Ovary (tissue), 9 donors: ENCODE results near the gene EXOC7. TPM values are rescaled to one million over a fixed set of nuclear protein-coding genes. Genes with fewer than 3 reads are reported as not detected.

Experiments used
- DNase-seq, 5 donors: peaks; one replicate each; pipeline ENCODE4 v3.0.0-alpha.2; 2019 to 2020
- H3K27ac ChIP-seq, 2 donors: fragments of 200-600 bp; one replicate each; pipeline versions ENCODE4 v1.5.1 to v1.8.0; 2019 to 2022
- H3K27me3 ChIP-seq: fragments of 200-600 bp; one replicate; pipeline ENCODE4 v1.8.0; 2022
- H3K36me3 ChIP-seq: fragments of 200-600 bp; sonication (generic); one replicate; pipeline ENCODE4 v1.5.1; 2019
- H3K4me1 ChIP-seq: one replicate; pipeline ENCODE4 v1.8.1; 2013; ENCODE audit warnings: mild to moderate bottlenecking, moderate library complexity; ENCODE audit not compliant: insufficient read depth
- H3K4me3 ChIP-seq: fragments of 200-600 bp; sonication (generic); one replicate; pipeline ENCODE4 v1.5.1; 2017
- H3K9me3 ChIP-seq, 2 donors: fragments of 200-600 bp in 1 of 2; sonication (generic) in 1 of 2; one replicate each; pipeline versions ENCODE4 v1.5.1 to v1.8.1; 2013 to 2019; ENCODE audit warnings: mild to moderate bottlenecking in 1 of 2, moderate library complexity in 1 of 2
- EP300 ChIP-seq: sonication (generic); formaldehyde crosslinking; IDR thresholded peaks from one replicate; pipeline ENCODE4 v1.6.1; 2017; ENCODE audit warnings: antibody characterized with exemption
- POLR2A ChIP-seq: fragments of 450-650 bp; IDR thresholded peaks from one replicate; pipeline ENCODE4 v1.6.1; 2017; ENCODE audit warnings: antibody characterized with exemption, mild to moderate bottlenecking, moderate library complexity
- WGBS, 3 donors: extraction: QIAGEN DNeasy Blood & Tissue Kit in 1 of 3; methylation state at CpG; one replicate each; pipeline versions ENCODE4 v1.1.5 to v1.1.7; 2013 to 2017; 5-methylcytosine and 5-hydroxymethylcytosine counted together
- intact Hi-C, 4 donors: fragments of 100-400 bp; cut with DNase I; formaldehyde crosslinking; loops; one replicate each; pipeline versions ENCODE4 v1.11.0 to v1.15.1; 2022 to 2023
- polyA plus RNA-seq, 2 donors: library from polyadenylated mRNA; stranded (reverse); fragments of 200-250 nt in 1 of 2; fragments of 350-450 nt in 1 of 2; fragmentation: Illumina TruSeq in 1 of 2; extraction: RNeasy Lipid Tissue Mini Kit (QIAGEN cat#74804) in 1 of 2; gene quantifications; one replicate each; pipeline ENCODE4 v1.2.3, GENCODE V29; 2013 to 2014
- total RNA-seq, 7 donors: library from RNA; depleted of rRNA in 2 of 7; stranded (reverse); fragments of >200 nt in 2 of 7; fragmentation: NEBNext Ultra II Directional in 3 of 7; extraction: Animal tissue kit (Norgen Biotek cat#: 25700) in 3 of 7; gene quantifications; one replicate each; pipeline versions ENCODE4 v1.1.0 to v1.2.4, GENCODE V29; 2016 to 2023
- TF ChIP-seq, protein P1 (sequence below), 3 donors: fragments of 450-650 bp in 2 of 3; fragments of 200-600 bp in 1 of 3; IDR thresholded peaks; one replicate each; pipeline versions ENCODE4 v1.5.1 to v1.8.0; 2016 to 2022; ENCODE audit warnings: antibody characterized with exemption in 3 of 3, mild to moderate bottlenecking in 1 of 3
- donor health status: DM: no; HTN: no; CAD: no; lungs with moderate emphysema.
- donor health status: DM: no; HTN: no; CAD: no.
- donor health status: Bipolar disorder and iron deficiency.
- donor health status: DM: yes; HTN: yes; CAD: no.
- donor health status: DM: no; HTN: no; CAD: no.
- donor health status: DM: yes; HTN: yes; CAD: no.

The EXOC7 gene
- total and polyA plus RNA-seq, 9 donors, result 46.9 to 121 (median 114) TPM

DNA sequence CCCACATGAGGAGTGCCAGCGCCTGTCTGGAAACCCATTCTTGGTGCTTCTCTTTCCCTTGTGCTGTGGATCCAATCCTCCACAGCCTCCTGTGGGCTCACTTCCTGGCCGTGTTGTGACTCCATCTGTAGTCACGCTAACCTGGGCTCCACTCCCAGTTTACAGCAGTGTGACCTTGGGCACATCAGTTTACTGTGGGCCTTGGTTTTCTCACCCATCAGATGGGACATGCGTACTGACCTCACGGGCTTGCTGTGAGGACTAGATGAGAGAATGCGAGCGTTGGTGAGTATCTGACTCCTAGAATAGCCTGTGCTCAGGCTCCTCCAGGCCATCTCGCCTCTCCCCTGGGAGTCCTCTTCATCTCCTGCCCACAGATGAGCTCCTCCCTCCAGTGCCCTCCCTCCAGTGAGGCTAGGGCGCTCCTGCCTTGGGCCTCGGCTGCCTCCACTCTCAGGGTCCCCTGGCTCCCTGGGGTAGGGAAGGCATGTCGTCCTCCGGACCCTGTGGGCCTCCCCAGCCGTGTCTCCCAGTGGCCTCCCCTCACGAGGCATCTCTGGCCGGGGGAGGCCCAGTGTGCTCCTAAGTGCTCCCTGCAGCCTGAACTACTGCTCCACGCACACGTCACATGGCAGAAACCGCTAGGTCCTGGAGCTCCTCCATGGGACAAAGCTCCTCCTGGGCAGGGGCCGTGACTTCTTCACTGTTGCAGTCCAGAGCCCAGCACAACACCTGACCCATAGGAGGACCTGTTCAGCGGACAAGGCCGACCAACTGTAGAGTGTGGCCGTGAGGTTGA is 42.7 kb upstream of the EXOC7 start:
- Histone ChIP-seq H3K9me3 (no peaks in the 10 kb centered on the region), H3K27me3 (no peaks in the 10 kb centered on the region), H3K36me3 (no peaks in the 10 kb centered on the region), H3K27ac (no peak overlapping the region), H3K4me3 (no peak overlapping the region), H3K4me1 (no peaks in the 10 kb centered on the region)
- 82 to 87% (median 86%) methylated on average over 22 of the region's 22 CpGs for WGBS, 3 donors
- TF ChIP-seq POLR2A (no peak), EP300 (no peak)
- TF ChIP-seq, protein P1, sequence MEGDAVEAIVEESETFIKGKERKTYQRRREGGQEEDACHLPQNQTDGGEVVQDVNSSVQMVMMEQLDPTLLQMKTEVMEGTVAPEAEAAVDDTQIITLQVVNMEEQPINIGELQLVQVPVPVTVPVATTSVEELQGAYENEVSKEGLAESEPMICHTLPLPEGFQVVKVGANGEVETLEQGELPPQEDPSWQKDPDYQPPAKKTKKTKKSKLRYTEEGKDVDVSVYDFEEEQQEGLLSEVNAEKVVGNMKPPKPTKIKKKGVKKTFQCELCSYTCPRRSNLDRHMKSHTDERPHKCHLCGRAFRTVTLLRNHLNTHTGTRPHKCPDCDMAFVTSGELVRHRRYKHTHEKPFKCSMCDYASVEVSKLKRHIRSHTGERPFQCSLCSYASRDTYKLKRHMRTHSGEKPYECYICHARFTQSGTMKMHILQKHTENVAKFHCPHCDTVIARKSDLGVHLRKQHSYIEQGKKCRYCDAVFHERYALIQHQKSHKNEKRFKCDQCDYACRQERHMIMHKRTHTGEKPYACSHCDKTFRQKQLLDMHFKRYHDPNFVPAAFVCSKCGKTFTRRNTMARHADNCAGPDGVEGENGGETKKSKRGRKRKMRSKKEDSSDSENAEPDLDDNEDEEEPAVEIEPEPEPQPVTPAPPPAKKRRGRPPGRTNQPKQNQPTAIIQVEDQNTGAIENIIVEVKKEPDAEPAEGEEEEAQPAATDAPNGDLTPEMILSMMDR (IDR thresholded peaks at IDR 0.05), result no peak
- DNase-seq, result no peak
- intact Hi-C loops, result no loop called here

DNA sequence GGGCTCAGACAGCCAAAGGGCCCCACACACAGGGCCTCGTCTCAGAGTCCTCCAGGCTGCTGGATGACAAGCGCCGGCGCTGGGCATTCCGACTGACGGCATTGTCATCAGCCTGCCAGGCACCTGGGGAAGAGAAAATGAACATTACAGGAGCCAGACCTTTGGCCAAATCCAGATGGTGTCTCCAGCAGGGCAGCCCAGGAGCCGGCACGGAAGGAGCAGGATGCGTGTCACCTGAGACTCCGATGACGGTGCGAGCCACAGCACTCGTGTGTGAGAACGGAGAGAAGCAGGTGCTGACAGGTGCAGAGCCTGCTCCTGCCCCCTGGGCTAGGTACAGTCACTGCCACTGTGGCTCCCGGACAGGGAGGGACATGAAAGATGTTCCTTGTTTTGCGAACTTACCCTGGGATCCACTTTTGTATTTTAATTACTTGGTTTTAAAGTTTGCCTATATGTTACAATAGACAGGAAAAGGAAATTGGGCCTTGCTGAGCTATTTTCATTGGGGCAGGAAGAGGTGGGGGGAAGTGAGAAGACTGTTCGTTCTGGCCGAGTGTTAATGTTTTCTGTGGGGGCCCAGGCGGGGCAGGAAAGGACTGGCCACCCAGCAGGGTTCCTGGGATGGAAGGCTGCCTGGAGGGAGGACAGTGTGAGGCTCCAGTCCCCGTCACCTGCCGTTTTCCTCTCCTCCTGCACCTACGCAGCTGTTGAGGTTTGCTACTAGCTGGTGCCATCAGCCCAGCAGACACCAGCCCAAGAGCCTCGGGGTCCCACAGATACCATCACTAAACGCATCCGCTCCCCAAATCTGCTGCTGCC is 41.9 kb upstream of the EXOC7 start:
- H3K27ac ChIP-seq, result no peak overlapping the region
- 84 to 86% (median 84%) methylated on average over 25 of the region's 25 CpGs for WGBS, 3 donors
- H3K36me3 ChIP-seq, result no peaks in the 10 kb centered on the region
- TF ChIP-seq EP300 (no peak), POLR2A (no peak)
- TF ChIP-seq, protein P1 (IDR thresholded peaks at IDR 0.05), result no peak
- H3K9me3 ChIP-seq, result no peaks in the 10 kb centered on the region
- no peak overlapping the region for H3K4me3 ChIP-seq
- intact Hi-C loops, result no loop called here
- no peak for DNase-seq
- peaks cover 2% of the 10 kb centered on the region for H3K4me1 ChIP-seq
- no peaks in the 10 kb centered on the region for H3K27me3 ChIP-seq

DNA sequence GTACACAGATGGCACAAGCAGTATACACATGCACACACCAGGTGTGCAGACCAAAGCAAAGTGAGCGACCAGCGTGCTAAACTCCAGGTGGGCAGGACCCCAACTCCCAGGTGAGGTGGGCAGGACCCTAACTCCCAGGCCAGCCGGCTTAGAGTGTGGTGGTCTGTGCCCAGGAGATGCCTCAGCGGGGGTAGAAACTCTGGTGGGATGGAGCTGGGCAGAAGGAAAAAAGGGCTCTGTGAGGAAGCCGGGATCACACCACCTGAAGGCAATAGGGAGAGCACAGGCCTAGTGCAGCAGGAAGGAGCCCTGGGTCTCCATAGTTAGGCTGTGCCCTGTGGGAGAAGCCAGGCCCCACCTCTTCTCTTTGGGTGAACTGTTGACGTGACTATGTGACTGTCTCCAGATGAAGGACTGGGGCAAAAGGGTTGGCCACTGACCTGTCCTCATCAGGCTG is 39.0 kb upstream of the EXOC7 start:
- Histone ChIP-seq H3K4me3 (no peak overlapping the region), H3K4me1 (peaks cover 4% of the 10 kb centered on the region), H3K36me3 (no peaks in the 10 kb centered on the region), H3K9me3 (no peaks in the 10 kb centered on the region), H3K27me3 (peaks cover under 1% of the 10 kb centered on the region), H3K27ac (no peak overlapping the region)
- intact Hi-C loops, result no loop called here
- WGBS, 3 donors, result 94 to 97% (median 94%) methylated on average over 6 of the region's 6 CpGs
- TF ChIP-seq EP300 (no peak), POLR2A (no peak)
- TF ChIP-seq, protein P1 (IDR thresholded peaks at IDR 0.05), result no peak
- peak in 1 of 5 donors; percentile 13 for DNase-seq

DNA sequence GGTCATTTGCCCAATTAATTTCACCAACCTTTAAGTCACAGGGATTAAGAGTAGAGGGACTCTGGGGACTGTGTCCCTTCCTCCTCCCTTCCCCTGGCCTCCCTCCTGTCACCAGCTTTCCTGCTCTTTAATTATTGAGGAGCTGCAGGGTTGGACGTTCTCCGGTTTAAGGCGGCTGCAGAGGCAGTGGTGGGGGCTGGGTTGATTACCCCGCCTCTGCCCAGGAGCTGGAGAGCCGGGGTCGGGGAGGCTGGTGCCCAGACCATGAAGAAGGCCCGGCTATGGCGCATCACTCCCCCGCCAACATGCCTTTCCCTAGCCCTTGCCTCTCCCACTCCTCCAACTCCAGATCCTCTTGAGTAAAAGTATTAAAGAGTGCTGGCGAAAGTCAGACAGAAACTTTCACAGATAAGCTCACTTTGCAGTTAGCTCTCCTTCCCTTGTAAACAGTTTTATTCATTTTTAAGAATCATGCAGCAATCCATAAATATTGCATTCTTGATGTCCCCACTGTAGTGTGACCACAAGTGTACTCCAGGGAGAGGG is 38.5 kb upstream of the EXOC7 start:
- Histone ChIP-seq H3K4me1 (peaks cover 4% of the 10 kb centered on the region), H3K27ac (no peak overlapping the region), H3K4me3 (no peak overlapping the region), H3K9me3 (no peaks in the 10 kb centered on the region), H3K36me3 (no peaks in the 10 kb centered on the region), H3K27me3 (peaks cover 2% of the 10 kb centered on the region)
- intact Hi-C loops, result no loop called here
- no peak for TF ChIP-seq EP300
- TF ChIP-seq, protein P1 (IDR thresholded peaks at IDR 0.05), result no peak
- no peak for TF ChIP-seq POLR2A
- 51 to 62% (median 56%) methylated on average over 10 of the region's 10 CpGs for WGBS, 3 donors
- DNase-seq, result no peak
